Activated CD4-positive, alpha-beta T cell treated with anti-CD3 and anti-CD28 coated beads for 36 hours (primary cell): Measurements from ENCODE around the gene SMPD2. TPM values are rescaled to one million over a fixed set of nuclear protein-coding genes. Genes with fewer than 3 reads are reported as not detected.
A peak's percentile ranks its signal among the peaks of the same experiment; 100 is the strongest.

Experiments
- ATAC-seq: fragments of 200-7000 bp; cut with Tn5 transposase; one replicate; pipeline ENCODE4 v1.10.0; 2021; ENCODE audit warnings: mild to moderate bottlenecking, moderate library complexity
- CTCF ChIA-PET: fragments of 350-600 bp; sonication (Branson Sonifier 250); formaldehyde crosslinking; loops from one replicate; lab custom pipeline; 2021; ENCODE audit warnings: antibody characterized with exemption; lab: Charles Lee
- POLR2A ChIA-PET: fragments of 350-600 bp; sonication (Branson Sonifier 250); formaldehyde crosslinking; loops from one replicate; lab custom pipeline; 2021; ENCODE audit warnings: antibody characterized with exemption, inconsistent platforms; lab: Charles Lee
- DNase-seq: peaks from one replicate; pipeline ENCODE4 v3.0.0-alpha.2; 2020
- H3K27ac Mint-ChIP-seq: one replicate; pipeline ENCODE4 v1.8.0; 2021; ENCODE audit warnings: mixed read lengths
- H3K27me3 Mint-ChIP-seq: one replicate; pipeline ENCODE4 v1.8.0; 2021; ENCODE audit warnings: mixed read lengths
- H3K36me3 Mint-ChIP-seq: one replicate; pipeline ENCODE4 v1.8.0; 2021; ENCODE audit warnings: low read depth, mixed read lengths
- H3K4me1 Mint-ChIP-seq: one replicate; pipeline ENCODE4 v1.8.0; 2021; ENCODE audit warnings: mixed read lengths
- H3K4me3 Mint-ChIP-seq: one replicate; pipeline ENCODE4 v1.8.0; 2021; ENCODE audit warnings: mild to moderate bottlenecking, moderate library complexity, mixed read lengths
- H3K9me3 Mint-ChIP-seq: one replicate; pipeline ENCODE4 v1.8.0; 2021; ENCODE audit warnings: low read depth, mixed read lengths
- intact Hi-C, 2 experiments: fragments of 100-400 bp; cut with DNase I in 1 of 2; cut with micrococcal nuclease in 1 of 2; formaldehyde crosslinking; loops; one replicate each; pipeline versions ENCODE4 v1.14.2 to v1.15.1; 2022 to 2024; cut with DNase I, micrococcal nuclease
- total RNA-seq, 2 experiments: library from RNA; stranded (reverse); gene quantifications; one replicate each; pipeline ENCODE4 v1.2.3, GENCODE V29; 2021

Gene SMPD2
- total RNA-seq, 2 experiments from 2014 or later, result 7.5 to 9.5 TPM

- intact Hi-C loops, result loop anchor here in 1 of 2 experiments (1.0 to 2.0 kb wide), 2 partner anchors 14 to 359 kb away; partner anchors contain the start of genes CEP57L1, PPIL6, SESN1 and SMPD2
- Mint-ChIP-seq H3K4me1 (peaks cover 57% of the 10 kb centered on the region), H3K9me3 (no peaks in the 10 kb centered on the region), H3K36me3 (peaks cover 13% of the 10 kb centered on the region), H3K27ac (peak overlapping the region; percentile 92), H3K4me3 (peak overlapping the region; percentile 87), H3K27me3 (no peaks in the 10 kb centered on the region)
- DNase-seq, result no peak
- ATAC-seq, result no peak
- POLR2A ChIA-PET, result interaction anchor here (1.3 kb wide), 1 partner anchor 12 kb away, joined by 4 read pairs; no protein-coding TSS in a partner anchor
- CTCF ChIA-PET, result interaction anchor here (0.6 to 3.9 kb wide), 4 partner anchors 12 to 81 kb away, joined by 3 to 25 read pairs (median 3); partner anchors contain the start of genes PPIL6 and SMPD2
Observed at GRCh38 chr6:109453594-109454495, 13.3 kb downstream of the SMPD2 start.

- DNase-seq (peak; percentile 75), ATAC-seq (peak; percentile 36)
- intact Hi-C loops, result loop anchor here (1.0 to 2.0 kb wide), 5 partner anchors 13 to 360 kb away; partner anchors contain the start of genes CD164 (in 1 of the 2), CEP57L1 (in 1 of the 2), PPIL6 (in 1 of the 2) and SESN1 (in 1 of the 2)
- peaks cover 16% of the 10 kb centered on the region for H3K36me3 Mint-ChIP-seq
- ChIA-PET CTCF (interaction anchor here (0.6 to 3.9 kb wide), 5 partner anchors 13 to 82 kb away, joined by 3 to 25 read pairs (median 3); partner anchors contain the start of genes PPIL6 and SMPD2), POLR2A (interaction anchor here (1.2 to 1.3 kb wide), 3 partner anchors 13 to 73 kb away, joined by 3 to 9 read pairs (median 4); partner anchors contain the start of gene CD164)
- H3K4me3 Mint-ChIP-seq, result peak overlapping the region; percentile 87
- H3K4me1 Mint-ChIP-seq, result peaks cover 63% of the 10 kb centered on the region
- H3K9me3 Mint-ChIP-seq, result no peaks in the 10 kb centered on the region
- H3K27me3 Mint-ChIP-seq, result no peaks in the 10 kb centered on the region
- peak overlapping the region; percentile 92 for H3K27ac Mint-ChIP-seq
Observed at GRCh38 chr6:109454496-109455436, 14.2 kb downstream of the SMPD2 start.

GRCh38 chr6:109455437-109456110, 15.1 kb downstream of the SMPD2 start, which contains the start of gene MICAL1:
Gene MICAL1 (minus strand): TSS chr6:109455772. CDS start chr6:109454196, 1,576 bp downstream.
- intact Hi-C loops, result loop anchor here (1.0 to 2.0 kb wide), 4 partner anchors 14 to 361 kb away; partner anchors contain the start of genes CD164 (in 1 of the 2), CEP57L1 (in 1 of the 2), SESN1 (in 1 of the 2) and ZBTB24 (in 1 of the 2)
- ATAC-seq, result peak; percentile 53
- Mint-ChIP-seq H3K27ac (peak within 1 kb of the TSS; percentile 92), H3K4me3 (peak within 1 kb of the TSS; percentile 87), H3K9me3 (no peaks in the 10 kb centered on the region), H3K27me3 (no peaks in the 10 kb centered on the region), H3K36me3 (peaks cover 16% of the 10 kb centered on the region), H3K4me1 (peaks cover 59% of the 10 kb centered on the region)
- peak; percentile 78 for DNase-seq
- CTCF ChIA-PET, result interaction anchor here (1.0 to 3.9 kb wide), 3 partner anchors 14 to 73 kb away, joined by 4 to 25 read pairs (median 5); partner anchors contain the start of genes PPIL6 and SMPD2
- POLR2A ChIA-PET, result interaction anchor here (1.2 to 1.3 kb wide), 2 partner anchors 27 to 73 kb away, joined by 3 to 9 read pairs; partner anchors contain the start of gene CD164

- Mint-ChIP-seq H3K36me3 (peaks cover 16% of the 10 kb centered on the region), H3K27ac (no peak overlapping the region), H3K4me1 (peaks cover 60% of the 10 kb centered on the region), H3K4me3 (peak overlapping the region; percentile 87), H3K27me3 (no peaks in the 10 kb centered on the region), H3K9me3 (no peaks in the 10 kb centered on the region)
- DNase-seq, result no peak
- ATAC-seq, result no peak
- intact Hi-C loops, result no loop called here
- CTCF ChIA-PET, result interaction anchor here (0.7 to 1.5 kb wide), 4 partner anchors 15 to 1420 kb away, joined by 3 to 7 read pairs (median 4); partner anchors contain the start of genes PPIL6 and SMPD2
- POLR2A ChIA-PET, result interaction anchor here (1.3 kb wide), 1 partner anchor 26 kb away, joined by 9 read pairs; no protein-coding TSS in a partner anchor
Observed at GRCh38 chr6:109456111-109456583, 15.6 kb downstream of the SMPD2 start.

GRCh38 chr6:109456710-109457561, 16.4 kb downstream of the SMPD2 start:
- Mint-ChIP-seq H3K4me3 (peak overlapping the region; percentile 28), H3K4me1 (peaks cover 63% of the 10 kb centered on the region), H3K9me3 (peaks cover 2% of the 10 kb centered on the region), H3K27me3 (no peaks in the 10 kb centered on the region), H3K27ac (no peak overlapping the region), H3K36me3 (peaks cover 22% of the 10 kb centered on the region)
- ChIA-PET CTCF (interaction anchor here (0.7 to 1.5 kb wide), 7 partner anchors 9 to 1419 kb away, joined by 3 to 7 read pairs (median 3); partner anchors contain the start of genes PPIL6 and SMPD2), POLR2A (interaction anchor here (0.9 to 1.0 kb wide), 3 partner anchors 12 to 269 kb away, joined by 3 to 4 read pairs (median 4); no protein-coding TSS in a partner anchor)
- DNase-seq, result no peak
- intact Hi-C loops, result no loop called here
- ATAC-seq, result no peak

- POLR2A ChIA-PET, result interaction anchor here (0.9 to 1.0 kb wide), 3 partner anchors 13 to 270 kb away, joined by 3 to 4 read pairs (median 4); no protein-coding TSS in a partner anchor
Observed at GRCh38 chr6:109457562-109457996, 17.1 kb downstream of the SMPD2 start.

GRCh38 chr6:109458774-109459531, 18.4 kb downstream of the SMPD2 start:
- Mint-ChIP-seq H3K4me3 (no peak overlapping the region), H3K36me3 (peaks cover 37% of the 10 kb centered on the region), H3K27ac (peak overlapping the region; percentile 79), H3K9me3 (peaks cover 5% of the 10 kb centered on the region), H3K27me3 (no peaks in the 10 kb centered on the region), H3K4me1 (peaks cover 64% of the 10 kb centered on the region)
- DNase-seq (peak; percentile 67), ATAC-seq (peak; percentile 76)
- CTCF ChIA-PET, result interaction anchor here (0.6 to 2.4 kb wide), 6 partner anchors 14 to 766 kb away, joined by 3 to 10 read pairs (median 4); no protein-coding TSS in a partner anchor
- POLR2A ChIA-PET, result interaction anchor here (0.6 to 1.2 kb wide), 5 partner anchors 17 to 85 kb away, joined by 3 to 6 read pairs (median 3); no protein-coding TSS in a partner anchor
- intact Hi-C loops, result loop anchor here (1.0 to 2.0 kb wide), 3 partner anchors 14 to 77 kb away; partner anchors contain the start of gene CD164 (in 1 of the 2)

More at GRCh38 chr6:109457562-109457996, 17.1 kb downstream of the SMPD2 start:
- no peak overlapping the region for H3K4me3 Mint-ChIP-seq
- no peaks in the 10 kb centered on the region for H3K27me3 Mint-ChIP-seq
- H3K9me3 Mint-ChIP-seq, result peaks cover 5% of the 10 kb centered on the region
- DNase-seq (no peak), ATAC-seq (no peak)
- intact Hi-C loops, result no loop called here
- H3K4me1 Mint-ChIP-seq, result peaks cover 69% of the 10 kb centered on the region
- H3K27ac Mint-ChIP-seq, result peak overlapping the region; percentile 42
- CTCF ChIA-PET, result interaction anchor here (1.0 to 2.4 kb wide), 4 partner anchors 8 to 270 kb away, joined by 3 to 10 read pairs (median 6); partner anchors contain the start of genes PPIL6 and SMPD2
- peaks cover 28% of the 10 kb centered on the region for H3K36me3 Mint-ChIP-seq

GRCh38 chr6:109460161-109460829, 19.8 kb downstream of the SMPD2 start:
- Mint-ChIP-seq H3K36me3 (peaks cover 45% of the 10 kb centered on the region), H3K9me3 (peaks cover 5% of the 10 kb centered on the region), H3K4me3 (no peak overlapping the region), H3K4me1 (peaks cover 63% of the 10 kb centered on the region), H3K27me3 (no peaks in the 10 kb centered on the region), H3K27ac (no peak overlapping the region)
- ChIA-PET CTCF (interaction anchor here (0.7 to 1.5 kb wide), 4 partner anchors 19 to 152 kb away, joined by 3 to 4 read pairs (median 3); partner anchors contain the start of genes PPIL6 and SMPD2), POLR2A (interaction anchor here (0.6 to 1.2 kb wide), 2 partner anchors 15 to 18 kb away, joined by 3 to 5 read pairs; no protein-coding TSS in a partner anchor)
- ATAC-seq (no peak), DNase-seq (no peak)
- intact Hi-C loops, result no loop called here
